ENCODE results near the gene ABLIM3. TPM values are rescaled to one million over a fixed set of nuclear protein-coding genes. Genes with fewer than 3 reads are reported as not detected.

ABLIM3 gene
- total RNA-seq, 1 experiment from 2014 or later: 14.3 TPM

DNA sequence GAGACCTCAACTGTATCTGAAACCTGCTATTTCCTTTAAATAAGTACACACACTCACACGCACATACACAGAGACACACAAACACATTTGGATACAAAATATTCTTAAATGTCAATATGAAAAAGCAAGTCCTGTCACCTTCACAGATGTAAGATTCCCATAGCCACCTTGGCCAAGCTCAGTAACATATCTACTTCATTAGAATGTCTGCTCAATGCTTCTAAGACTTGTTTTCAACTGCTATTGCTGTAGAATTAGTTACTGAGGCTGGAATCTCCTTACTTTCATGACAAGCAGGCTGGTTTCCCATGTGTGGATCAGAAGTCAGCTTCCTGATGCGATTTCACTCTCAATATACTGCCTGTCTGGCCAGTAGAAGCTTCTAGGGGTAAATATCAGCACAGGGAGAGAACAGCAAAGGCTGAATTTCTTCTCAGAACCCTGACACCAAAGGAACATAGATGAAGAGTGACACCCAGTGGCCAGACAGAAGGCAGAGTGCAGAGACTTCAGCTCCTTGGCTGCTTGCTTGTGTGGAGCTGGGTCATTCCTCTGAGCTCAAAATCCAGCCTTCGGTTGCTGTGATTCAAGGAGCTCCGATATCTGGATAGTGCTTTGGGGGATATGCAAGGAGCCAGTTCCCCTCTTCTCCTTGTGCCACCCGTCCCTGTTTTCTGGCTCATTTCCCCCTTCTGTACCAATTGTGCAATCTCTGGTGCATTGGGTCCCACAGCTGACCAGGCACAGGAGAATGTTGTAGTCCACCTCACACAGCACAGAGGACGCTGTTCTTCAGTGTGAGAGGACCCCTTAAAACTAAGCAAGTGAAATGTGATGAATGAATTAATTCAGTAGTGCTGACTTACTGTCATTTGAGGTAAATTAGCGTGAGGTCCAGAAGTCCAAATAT lies 26.6 kb upstream of the ABLIM3 start:
- H3K9me3 ChIP-seq (ENCODE audit: control insufficient read depth in 1 of 2, insufficient read depth in 1 of 2, low read depth in 1 of 2, low read length in 2 of 2): no peaks in the 10 kb centered on the region
- no peak overlapping the region for H3K27ac ChIP-seq (ENCODE audit: low read depth, low read length)
- no peaks in the 10 kb centered on the region for H3K79me2 ChIP-seq (ENCODE audit: insufficient read depth, low read length)
- TF ChIP-seq EZH2phosphoT487 (IDR thresholded peaks at IDR 0.05; ENCODE audit: borderline replicate concordance) (no peak), ELF1 (IDR thresholded peaks at IDR 0.05; ENCODE audit: borderline replicate concordance, low read depth) (no peak), EZH2 (IDR thresholded peaks at IDR 0.05) (no peak), EGR1 (IDR thresholded peaks at IDR 0.05; ENCODE audit: low read depth) (no peak), ZBTB33 (IDR thresholded peaks at IDR 0.05; ENCODE audit: extremely low read depth, insufficient replicate concordance, low read length) (no peak), ZFX (IDR thresholded peaks at IDR 0.05) (no peak), POLR2AphosphoS5 (IDR thresholded peaks at IDR 0.05; ENCODE audit: low read depth, low read length) (no peak), RAD21 (IDR thresholded peaks at IDR 0.05; ENCODE audit: low read depth) (peak; percentile 97)
- TF ChIP-seq, protein P1, sequence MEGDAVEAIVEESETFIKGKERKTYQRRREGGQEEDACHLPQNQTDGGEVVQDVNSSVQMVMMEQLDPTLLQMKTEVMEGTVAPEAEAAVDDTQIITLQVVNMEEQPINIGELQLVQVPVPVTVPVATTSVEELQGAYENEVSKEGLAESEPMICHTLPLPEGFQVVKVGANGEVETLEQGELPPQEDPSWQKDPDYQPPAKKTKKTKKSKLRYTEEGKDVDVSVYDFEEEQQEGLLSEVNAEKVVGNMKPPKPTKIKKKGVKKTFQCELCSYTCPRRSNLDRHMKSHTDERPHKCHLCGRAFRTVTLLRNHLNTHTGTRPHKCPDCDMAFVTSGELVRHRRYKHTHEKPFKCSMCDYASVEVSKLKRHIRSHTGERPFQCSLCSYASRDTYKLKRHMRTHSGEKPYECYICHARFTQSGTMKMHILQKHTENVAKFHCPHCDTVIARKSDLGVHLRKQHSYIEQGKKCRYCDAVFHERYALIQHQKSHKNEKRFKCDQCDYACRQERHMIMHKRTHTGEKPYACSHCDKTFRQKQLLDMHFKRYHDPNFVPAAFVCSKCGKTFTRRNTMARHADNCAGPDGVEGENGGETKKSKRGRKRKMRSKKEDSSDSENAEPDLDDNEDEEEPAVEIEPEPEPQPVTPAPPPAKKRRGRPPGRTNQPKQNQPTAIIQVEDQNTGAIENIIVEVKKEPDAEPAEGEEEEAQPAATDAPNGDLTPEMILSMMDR (IDR thresholded peaks at IDR 0.05 in 2 of 3, conservative IDR thresholded peaks at IDR 0.05 in 1 of 3; ENCODE audit: borderline replicate concordance in 1 of 3, insufficient read depth in 1 of 3, low read depth in 2 of 3, low read length in 2 of 3): peak; percentile 81 to 89 (median 82)
- H2AFZ ChIP-seq (ENCODE audit: low read depth, low read length, poor library complexity, severe bottlenecking): peak overlapping the region; percentile 92
- H3K9ac ChIP-seq (ENCODE audit: low read length): no peak overlapping the region
- no peaks in the 10 kb centered on the region for H3K9me2 ChIP-seq (ENCODE audit: insufficient read depth)
- POLR2A ChIA-PET: interaction anchor here (0.8 to 1.8 kb wide), 4 partner anchors 11 to 383 kb away, joined by 3 to 4 read pairs (median 3); no protein-coding TSS in a partner anchor
- peaks cover 10 to 32% of the 10 kb centered on the region in 2 experiments; a peak in 3 of 4 replicates for H3K4me1 ChIP-seq (ENCODE audit: control insufficient read depth in 1 of 2, insufficient read depth in 2 of 2, low read length in 2 of 2)
- H3K36me3 ChIP-seq (ENCODE audit: control insufficient read depth in 1 of 2, insufficient read depth in 2 of 2, low read length in 2 of 2): no peaks in the 10 kb centered on the region
- BruUV-seq (replicated peaks): no TSS peak
- CTCF ChIA-PET: interaction anchor here (0.8 to 3.9 kb wide), 49 partner anchors 9 to 672 kb away, joined by 3 to 198 read pairs (median 4); no protein-coding TSS in a partner anchor
- H3K27me3 ChIP-seq (ENCODE audit: insufficient read depth, low read length): no peaks in the 10 kb centered on the region
- intact Hi-C loops (cut with micrococcal nuclease): loop anchor here (1.0 to 10.0 kb wide), 7 partner anchors 79 to 672 kb away; no protein-coding TSS in a partner anchor
- H3K4me3 ChIP-seq (replicated peaks in 1 of 2; ENCODE audit: low read depth in 1 of 2, low read length in 2 of 2): no peak overlapping the region
- DNase-seq (ENCODE audit: low read depth, low spot score) (peak; percentile 77), ATAC-seq (peak; percentile 98)
- RAD21 ChIA-PET (ENCODE audit: low non-redundant PET in 1 of 2, low total read pairs in 2 of 2, uncharacterized antibody in 2 of 2, unreplicated experiment in 2 of 2): interaction anchor here (0.6 to 2.5 kb wide), 26 partner anchors 15 to 384 kb away, joined by 3 to 24 read pairs (median 5); no protein-coding TSS in a partner anchor
- H3K4me2 ChIP-seq (ENCODE audit: low read length): peak overlapping the region; percentile 56
- no peaks in the 10 kb centered on the region for H4K20me1 ChIP-seq (ENCODE audit: insufficient read depth)

All from HCT116 (cell line).